ENCODE measurements around the gene CHAF1A. TPM values are rescaled to one million over a fixed set of nuclear protein-coding genes. Genes with fewer than 3 reads are reported as not detected.

Gene CHAF1A
- total RNA-seq, 1 experiment from 2014 or later = 16.7 TPM

DNA sequence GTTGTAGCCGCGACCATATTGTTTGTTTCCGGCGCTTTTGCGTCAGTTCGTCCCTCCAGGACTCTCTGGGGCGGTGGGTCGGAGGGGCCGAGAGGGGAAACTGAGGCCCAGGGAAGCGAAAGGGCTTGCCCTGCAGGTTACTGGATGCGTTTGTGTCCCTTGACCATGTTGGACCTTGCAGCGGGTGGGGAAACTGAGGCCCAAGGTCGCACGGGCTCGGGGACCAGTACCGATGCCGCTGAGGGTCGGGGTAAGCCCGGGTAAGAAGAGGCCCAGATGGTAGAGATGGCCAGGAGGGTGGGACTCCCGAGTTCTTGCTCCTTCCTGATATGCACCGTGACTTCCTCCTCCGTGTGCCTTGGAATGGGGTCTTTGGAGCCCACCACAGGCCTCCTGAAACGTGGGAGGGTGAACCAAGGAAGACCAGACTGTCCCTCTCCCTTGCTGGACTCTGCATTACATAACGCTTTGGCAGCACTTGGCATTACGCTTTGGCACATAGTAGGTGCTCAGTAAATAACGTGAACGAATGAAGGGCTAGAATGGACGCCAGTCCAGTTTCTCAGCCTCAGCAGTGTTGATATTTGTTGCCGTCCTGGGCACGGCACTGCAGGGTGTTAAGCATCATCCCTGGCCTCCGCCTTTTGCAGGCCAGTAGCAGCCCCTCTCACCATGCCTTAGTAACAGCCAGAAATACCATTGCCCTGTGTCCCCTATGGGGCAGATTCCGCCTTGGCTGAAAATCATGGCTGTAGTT lies 743 bp downstream of the CHAF1A start:
- TF ChIP-seq, protein P1, sequence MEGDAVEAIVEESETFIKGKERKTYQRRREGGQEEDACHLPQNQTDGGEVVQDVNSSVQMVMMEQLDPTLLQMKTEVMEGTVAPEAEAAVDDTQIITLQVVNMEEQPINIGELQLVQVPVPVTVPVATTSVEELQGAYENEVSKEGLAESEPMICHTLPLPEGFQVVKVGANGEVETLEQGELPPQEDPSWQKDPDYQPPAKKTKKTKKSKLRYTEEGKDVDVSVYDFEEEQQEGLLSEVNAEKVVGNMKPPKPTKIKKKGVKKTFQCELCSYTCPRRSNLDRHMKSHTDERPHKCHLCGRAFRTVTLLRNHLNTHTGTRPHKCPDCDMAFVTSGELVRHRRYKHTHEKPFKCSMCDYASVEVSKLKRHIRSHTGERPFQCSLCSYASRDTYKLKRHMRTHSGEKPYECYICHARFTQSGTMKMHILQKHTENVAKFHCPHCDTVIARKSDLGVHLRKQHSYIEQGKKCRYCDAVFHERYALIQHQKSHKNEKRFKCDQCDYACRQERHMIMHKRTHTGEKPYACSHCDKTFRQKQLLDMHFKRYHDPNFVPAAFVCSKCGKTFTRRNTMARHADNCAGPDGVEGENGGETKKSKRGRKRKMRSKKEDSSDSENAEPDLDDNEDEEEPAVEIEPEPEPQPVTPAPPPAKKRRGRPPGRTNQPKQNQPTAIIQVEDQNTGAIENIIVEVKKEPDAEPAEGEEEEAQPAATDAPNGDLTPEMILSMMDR (IDR thresholded peaks at IDR 0.05; ENCODE audit: unreplicated experiment) = no peak
- Mint-ChIP-seq H3K4me3 (ENCODE audit: unreplicated experiment) (peak overlapping the region; percentile 71), H3K4me1 (ENCODE audit: insufficient read depth, unreplicated experiment) (peaks cover 26% of the 10 kb centered on the region), H3K27me3 (ENCODE audit: insufficient read depth, unreplicated experiment) (no peaks in the 10 kb centered on the region), H3K36me3 (ENCODE audit: insufficient read depth, unreplicated experiment) (no peaks in the 10 kb centered on the region), H3K9me3 (ENCODE audit: unreplicated experiment) (no peaks in the 10 kb centered on the region), H3K27ac (ENCODE audit: low read depth, unreplicated experiment) (peak overlapping the region; percentile 94)
- intact Hi-C loops (cut with micrococcal nuclease) = no loop called here
- ChIA-PET CTCF (interaction anchor here (1.1 to 1.7 kb wide), 2 partner anchors 11 to 38 kb away, joined by 4 to 7 read pairs; no protein-coding TSS in a partner anchor), POLR2A (interaction anchor here (0.7 to 3.3 kb wide), 12 partner anchors 11 to 1449 kb away, joined by 3 to 93 read pairs (median 5); no protein-coding TSS in a partner anchor)
- no TSS peak for BruUV-seq (replicated peaks)
- no peak for DNase-seq (ENCODE audit: unreplicated experiment)

DNA sequence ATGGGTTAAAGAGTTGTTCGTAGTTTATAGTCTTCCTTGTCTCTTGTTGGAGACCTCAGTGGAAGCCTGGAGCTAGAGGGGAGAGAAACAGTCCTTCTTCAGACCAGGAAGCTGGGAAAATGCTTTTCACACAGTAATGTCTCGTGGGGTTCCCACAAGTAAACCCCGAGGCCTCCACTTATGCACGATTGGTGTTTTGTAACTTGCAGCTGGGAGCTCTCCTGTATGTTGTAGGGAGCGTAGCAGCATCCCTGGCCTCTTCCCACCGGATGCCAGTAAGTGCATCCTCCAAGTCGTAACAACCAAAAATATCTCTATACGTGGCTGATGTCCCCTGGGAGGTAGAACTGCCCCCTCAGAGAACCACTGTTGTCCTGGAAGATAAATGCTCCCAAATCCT lies 3.5 kb downstream of the CHAF1A start:
- peaks cover 24% of the 10 kb centered on the region for H3K4me1 Mint-ChIP-seq (ENCODE audit: insufficient read depth, unreplicated experiment)
- CTCF ChIA-PET = interaction anchor here (0.6 to 0.7 kb wide), 2 partner anchors 111 to 147 kb away, joined by 3 to 4 read pairs; no protein-coding TSS in a partner anchor

DNA sequence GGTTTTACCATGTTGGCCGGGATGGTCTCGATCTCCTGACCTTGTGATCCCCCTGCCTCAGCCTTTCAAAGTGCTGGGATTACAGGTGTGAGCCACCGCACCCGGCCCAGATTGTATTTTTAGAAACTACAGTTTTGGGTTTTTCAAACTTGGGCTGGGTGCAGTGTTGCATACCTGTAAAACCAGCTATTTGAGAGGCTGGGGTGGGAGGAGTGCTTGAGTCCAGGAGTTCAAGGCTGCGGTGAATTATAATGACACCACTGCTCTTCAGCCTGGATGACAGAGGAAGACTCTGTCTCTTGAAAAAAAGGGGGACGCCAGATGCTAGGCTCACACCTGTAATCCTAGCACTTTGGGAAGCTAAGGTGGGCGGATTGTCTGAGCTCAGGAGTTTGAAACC lies 4.2 kb downstream of the CHAF1A start:
- peaks cover 18% of the 10 kb centered on the region for H3K4me1 Mint-ChIP-seq (ENCODE audit: insufficient read depth, unreplicated experiment)
- TF ChIP-seq, protein P1 (IDR thresholded peaks at IDR 0.05; ENCODE audit: unreplicated experiment) = no peak
- no TSS peak for BruUV-seq (replicated peaks)
- no peak for DNase-seq (ENCODE audit: unreplicated experiment)
- intact Hi-C loops (cut with micrococcal nuclease) = no loop called here
- H3K36me3 Mint-ChIP-seq (ENCODE audit: insufficient read depth, unreplicated experiment) = peaks cover 12% of the 10 kb centered on the region
- H3K9me3 Mint-ChIP-seq (ENCODE audit: unreplicated experiment) = no peaks in the 10 kb centered on the region
- CTCF ChIA-PET = interaction anchor here (0.6 to 0.7 kb wide), 2 partner anchors 110 to 148 kb away, joined by 3 to 4 read pairs; no protein-coding TSS in a partner anchor
- H3K27ac Mint-ChIP-seq (ENCODE audit: low read depth, unreplicated experiment) = no peak overlapping the region
- H3K4me3 Mint-ChIP-seq (ENCODE audit: unreplicated experiment) = no peak overlapping the region
- POLR2A ChIA-PET = interaction anchor here (0.9 kb wide), 1 partner anchor 65 kb away, joined by 3 read pairs; the partner anchor contains the start of gene HDGFL2
- H3K27me3 Mint-ChIP-seq (ENCODE audit: insufficient read depth, unreplicated experiment) = no peaks in the 10 kb centered on the region

More for the DNA sequence above, 3.5 kb downstream of the CHAF1A start:
- Mint-ChIP-seq H3K4me3 (ENCODE audit: unreplicated experiment) (no peak overlapping the region), H3K27me3 (ENCODE audit: insufficient read depth, unreplicated experiment) (no peaks in the 10 kb centered on the region), H3K36me3 (ENCODE audit: insufficient read depth, unreplicated experiment) (peaks cover 6% of the 10 kb centered on the region), H3K9me3 (ENCODE audit: unreplicated experiment) (no peaks in the 10 kb centered on the region), H3K27ac (ENCODE audit: low read depth, unreplicated experiment) (no peak overlapping the region)
- DNase-seq (ENCODE audit: unreplicated experiment) = no peak
- TF ChIP-seq, protein P1 (IDR thresholded peaks at IDR 0.05; ENCODE audit: unreplicated experiment) = no peak
- no TSS peak for BruUV-seq (replicated peaks)
- POLR2A ChIA-PET = interaction anchor here (0.6 to 0.9 kb wide), 2 partner anchors 66 to 67 kb away, joined by 3 read pairs; partner anchors contain the start of gene HDGFL2
- intact Hi-C loops (cut with micrococcal nuclease) = no loop called here

DNA sequence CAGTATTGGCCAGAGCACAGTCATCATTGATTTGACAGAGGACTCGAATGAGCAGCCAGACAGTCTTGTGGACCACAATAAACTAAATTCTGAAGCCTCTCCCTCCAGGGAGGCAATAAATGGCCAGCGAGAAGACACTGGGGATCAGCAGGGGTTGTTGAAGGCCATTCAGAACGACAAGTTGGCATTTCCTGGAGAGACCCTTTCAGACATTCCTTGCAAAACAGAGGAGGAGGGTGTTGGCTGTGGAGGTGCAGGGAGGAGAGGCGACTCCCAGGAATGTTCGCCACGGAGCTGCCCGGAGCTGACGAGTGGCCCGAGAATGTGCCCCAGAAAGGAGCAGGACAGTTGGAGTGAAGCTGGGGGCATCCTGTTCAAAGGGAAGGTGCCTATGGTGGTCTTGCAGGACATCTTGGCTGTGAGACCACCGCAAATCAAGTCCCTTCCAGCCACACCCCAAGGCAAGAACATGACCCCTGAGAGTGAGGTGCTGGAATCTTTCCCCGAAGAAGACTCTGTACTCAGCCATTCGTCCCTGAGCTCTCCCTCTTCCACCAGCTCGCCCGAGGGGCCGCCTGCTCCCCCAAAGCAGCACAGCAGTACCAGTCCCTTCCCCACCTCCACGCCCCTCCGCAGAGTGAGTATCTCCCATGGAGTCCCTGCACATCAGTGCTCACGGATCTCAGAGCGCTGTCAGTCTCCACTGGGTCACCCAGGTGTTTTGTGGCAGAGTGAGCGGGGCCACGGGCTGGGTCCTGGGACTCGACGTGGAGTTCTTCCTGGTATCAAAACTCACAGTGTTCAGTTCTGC lies 6.9 kb downstream of the CHAF1A start:
- CTCF ChIA-PET = interaction anchor here (0.7 to 1.8 kb wide), 2 partner anchors 9 to 45 kb away, joined by 3 to 7 read pairs; partner anchors contain the start of gene SH3GL1
- DNase-seq (ENCODE audit: unreplicated experiment) = no peak
- POLR2A ChIA-PET = interaction anchor here (0.5 kb wide), 1 partner anchor 62 kb away, joined by 5 read pairs; no protein-coding TSS in a partner anchor
- no TSS peak for BruUV-seq (replicated peaks)
- H3K4me3 Mint-ChIP-seq (ENCODE audit: unreplicated experiment) = no peak overlapping the region
- TF ChIP-seq, protein P1 (IDR thresholded peaks at IDR 0.05; ENCODE audit: unreplicated experiment) = no peak
- no peaks in the 10 kb centered on the region for H3K9me3 Mint-ChIP-seq (ENCODE audit: unreplicated experiment)
- no peak overlapping the region for H3K27ac Mint-ChIP-seq (ENCODE audit: low read depth, unreplicated experiment)
- peaks cover 37% of the 10 kb centered on the region for H3K36me3 Mint-ChIP-seq (ENCODE audit: insufficient read depth, unreplicated experiment)
- no peaks in the 10 kb centered on the region for H3K27me3 Mint-ChIP-seq (ENCODE audit: insufficient read depth, unreplicated experiment)
- intact Hi-C loops (cut with micrococcal nuclease) = no loop called here
- peaks cover 7% of the 10 kb centered on the region for H3K4me1 Mint-ChIP-seq (ENCODE audit: insufficient read depth, unreplicated experiment)
